WTC11 (cell line): ENCODE data around the gene ACRBP.

Experiments
- CREB1 ChIP-seq: sonication (generic); formaldehyde crosslinking; IDR thresholded peaks from 2 replicates; pipeline ENCODE4 v1.8.0; 2023; ENCODE audit warnings: mild to moderate bottlenecking, missing genetic modification reagents
- CREM ChIP-seq: sonication (generic); formaldehyde crosslinking; IDR thresholded peaks from 2 replicates; pipeline ENCODE4 v1.8.1; 2022; ENCODE audit warnings: mild to moderate bottlenecking, missing genetic modification reagents, moderate library complexity
- CTCF ChIP-seq: fragments of 200-600 bp; IDR thresholded peaks from 2 replicates; pipeline ENCODE4 v1.8.0; 2022; ENCODE audit warnings: antibody characterized with exemption
- FOXK1 ChIP-seq: sonication (generic); formaldehyde crosslinking; IDR thresholded peaks from 2 replicates; pipeline ENCODE4 v1.8.0; 2022; ENCODE audit warnings: mild to moderate bottlenecking, moderate library complexity, missing genetic modification reagents
- IRF2 ChIP-seq: sonication (generic); formaldehyde crosslinking; IDR thresholded peaks from 2 replicates; pipeline ENCODE4 v1.8.0; 2022; ENCODE audit warnings: low read depth, missing genetic modification reagents, borderline replicate concordance
- NFE2L1 ChIP-seq: sonication (generic); formaldehyde crosslinking; IDR thresholded peaks from 2 replicates; pipeline ENCODE4 v1.8.1; 2023; ENCODE audit warnings: missing genetic modification reagents
- NR1H2 ChIP-seq: sonication (generic); formaldehyde crosslinking; IDR thresholded peaks from 2 replicates; pipeline ENCODE4 v1.9.0; 2021; ENCODE audit warnings: mild to moderate bottlenecking, moderate library complexity, missing genetic modification reagents
- ZNF138 ChIP-seq: sonication (generic); formaldehyde crosslinking; conservative IDR thresholded peaks from 2 replicates; pipeline ENCODE4 v1.8.1; 2022; ENCODE audit warnings: mild to moderate bottlenecking, moderate library complexity, missing genetic modification reagents
- TF ChIP-seq, protein P1 (sequence below): sonication (generic); formaldehyde crosslinking; IDR thresholded peaks from 2 replicates; pipeline ENCODE4 v1.8.0; 2022; ENCODE audit warnings: mild to moderate bottlenecking, missing genetic modification reagents
- TF ChIP-seq, protein P2 (sequence below): sonication (generic); formaldehyde crosslinking; IDR thresholded peaks from 2 replicates; pipeline ENCODE4 v1.8.0; 2022; ENCODE audit warnings: mild to moderate bottlenecking, missing genetic modification reagents

DNA sequence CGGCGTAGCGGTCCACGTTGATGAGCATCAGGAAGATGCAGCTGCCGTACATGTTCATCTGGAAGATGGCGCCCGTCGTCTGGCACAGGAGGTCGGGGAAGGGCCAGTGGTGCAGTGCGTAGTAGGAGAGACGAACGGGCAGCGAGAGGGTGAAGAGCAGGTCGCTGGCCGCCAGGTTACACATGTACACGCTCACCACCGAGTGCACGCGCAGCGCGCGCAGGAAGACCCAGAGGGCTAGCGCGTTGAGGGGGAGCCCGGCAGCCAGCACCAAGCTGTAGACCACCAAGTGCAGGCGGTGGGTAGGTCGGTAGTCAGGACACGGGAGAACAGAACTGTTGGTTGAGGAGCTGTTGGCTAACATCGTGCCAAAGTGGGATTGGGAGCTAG is 26.4 kb downstream of the ACRBP start:
- TF ChIP-seq CREM (CRISPR knock-in tag) (no peak), CTCF (no peak), NR1H2 (no peak), IRF2 (CRISPR knock-in tag) (no peak), CREB1 (no peak), ZNF138 (CRISPR knock-in tag) (no peak), NFE2L1 (CRISPR knock-in tag) (no peak), FOXK1 (CRISPR knock-in tag) (no peak)
- TF ChIP-seq, protein P1, sequence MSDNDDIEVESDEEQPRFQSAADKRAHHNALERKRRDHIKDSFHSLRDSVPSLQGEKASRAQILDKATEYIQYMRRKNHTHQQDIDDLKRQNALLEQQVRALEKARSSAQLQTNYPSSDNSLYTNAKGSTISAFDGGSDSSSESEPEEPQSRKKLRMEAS, result no peak
- TF ChIP-seq, protein P2, sequence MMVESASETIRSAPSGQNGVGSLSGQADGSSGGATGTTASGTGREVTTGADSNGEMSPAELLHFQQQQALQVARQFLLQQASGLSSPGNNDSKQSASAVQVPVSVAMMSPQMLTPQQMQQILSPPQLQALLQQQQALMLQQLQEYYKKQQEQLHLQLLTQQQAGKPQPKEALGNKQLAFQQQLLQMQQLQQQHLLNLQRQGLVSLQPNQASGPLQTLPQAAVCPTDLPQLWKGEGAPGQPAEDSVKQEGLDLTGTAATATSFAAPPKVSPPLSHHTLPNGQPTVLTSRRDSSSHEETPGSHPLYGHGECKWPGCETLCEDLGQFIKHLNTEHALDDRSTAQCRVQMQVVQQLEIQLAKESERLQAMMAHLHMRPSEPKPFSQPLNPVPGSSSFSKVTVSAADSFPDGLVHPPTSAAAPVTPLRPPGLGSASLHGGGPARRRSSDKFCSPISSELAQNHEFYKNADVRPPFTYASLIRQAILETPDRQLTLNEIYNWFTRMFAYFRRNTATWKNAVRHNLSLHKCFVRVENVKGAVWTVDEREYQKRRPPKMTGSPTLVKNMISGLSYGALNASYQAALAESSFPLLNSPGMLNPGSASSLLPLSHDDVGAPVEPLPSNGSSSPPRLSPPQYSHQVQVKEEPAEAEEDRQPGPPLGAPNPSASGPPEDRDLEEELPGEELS (CRISPR knock-in tag), result no peak
